ENCODE results near the gene GALR2.

GALR2 gene

GRCh38 chr17:76095943-76096342 is 21.4 kb downstream of the GALR2 start:
- no peak for DNase-seq (ENCODE audit: low read depth)

- DNase-seq (ENCODE audit: low read depth), result no peak
Measured at GRCh38 chr17:76097716-76098295, 23.2 kb downstream of the GALR2 start.

- DNase-seq (ENCODE audit: low read depth), result no peak
Measured at GRCh38 chr17:76102944-76103273, 28.3 kb downstream of the GALR2 start.

- peak; percentile 84 for DNase-seq (ENCODE audit: low read depth)
Measured at GRCh38 chr17:76103274-76104139, 28.9 kb downstream of the GALR2 start, which contains the start of gene EXOC7. EXOC7 (minus strand) TSS chr17:76103787; CDS start chr17:76103692, 95 bp downstream.

GRCh38 chr17:76104140-76104895 is 29.7 kb downstream of the GALR2 start:
- no peak for DNase-seq (ENCODE audit: low read depth)

GRCh38 chr17:76104896-76105231 is 30.3 kb downstream of the GALR2 start:
- DNase-seq (ENCODE audit: low read depth), result no peak

- no peak for DNase-seq (ENCODE audit: low read depth)
Measured at GRCh38 chr17:76106703-76107102, 32.1 kb downstream of the GALR2 start.

GRCh38 chr17:76107509-76107908 is 32.9 kb downstream of the GALR2 start:
- DNase-seq (ENCODE audit: low read depth), result no peak

- DNase-seq (ENCODE audit: low read depth), result no peak
Measured at GRCh38 chr17:76111956-76112355, 37.4 kb downstream of the GALR2 start.

- no peak for DNase-seq (ENCODE audit: low read depth)
Measured at GRCh38 chr17:76115138-76115754, 40.7 kb downstream of the GALR2 start.

GRCh38 chr17:76119409-76120371 is 45.1 kb downstream of the GALR2 start:
- no peak for DNase-seq (ENCODE audit: low read depth)

GRCh38 chr17:76120658-76121008 is 46.1 kb downstream of the GALR2 start:
- no peak for DNase-seq (ENCODE audit: low read depth)

GRCh38 chr17:76121932-76122430 is 47.4 kb downstream of the GALR2 start:
- no peak for DNase-seq (ENCODE audit: low read depth)

- DNase-seq (ENCODE audit: low read depth), result no peak
Measured at GRCh38 chr17:76122431-76123190, 48.0 kb downstream of the GALR2 start.

GRCh38 chr17:76123191-76123499 is 48.6 kb downstream of the GALR2 start:
- DNase-seq (ENCODE audit: low read depth), result no peak

- DNase-seq (ENCODE audit: low read depth), result no peak
Measured at GRCh38 chr17:76123749-76124581, 49.4 kb downstream of the GALR2 start.

- DNase-seq (ENCODE audit: low read depth), result no peak
Measured at GRCh38 chr17:76124582-76125390, 50.2 kb downstream of the GALR2 start.

- no peak for DNase-seq (ENCODE audit: low read depth)
Measured at GRCh38 chr17:76125391-76125675, 50.8 kb downstream of the GALR2 start.

GRCh38 chr17:76125922-76126321 is 51.3 kb downstream of the GALR2 start:
- DNase-seq (ENCODE audit: low read depth), result no peak
